HepG2 (cell line): Measurements from ENCODE around the gene NGEF. TPM values are rescaled to one million over a fixed set of nuclear protein-coding genes. Genes with fewer than 3 reads are reported as not detected.

Experiments used
- ELF3 ChIP-seq: IDR thresholded peaks from 2 replicates; pipeline ENCODE4 v1.6.1; 2016; ENCODE audit warnings: missing genetic modification reagents, missing compliant biosample characterization
- ETV6 ChIP-seq: sonication (generic); formaldehyde crosslinking; conservative IDR thresholded peaks from 2 replicates; pipeline ENCODE4 v1.4.0; 2020; ENCODE audit warnings: missing genetic modification reagents
- FOXO1 ChIP-seq: sonication (generic); formaldehyde crosslinking; IDR thresholded peaks from 2 replicates; pipeline ENCODE4 v1.4.0; 2020; ENCODE audit warnings: missing genetic modification reagents
- MYPOP ChIP-seq: sonication (generic); formaldehyde crosslinking; IDR thresholded peaks from 2 replicates; pipeline ENCODE4 v1.8.1; 2023; ENCODE audit warnings: mild to moderate bottlenecking, moderate library complexity, missing genetic modification reagents
- PHF8 ChIP-seq: sonication (generic); formaldehyde crosslinking; IDR thresholded peaks from 2 replicates; pipeline ENCODE4 v1.5.0; 2020; ENCODE audit warnings: missing genetic modification reagents
- PTBP1 ChIP-seq: fragments of 200-400 bp; formaldehyde crosslinking; IDR thresholded peaks from 2 replicates; pipeline ENCODE4 v1.6.1; 2018; ENCODE audit warnings: low read length, low read depth; ENCODE audit not compliant: poor library complexity, severe bottlenecking
- SIN3B ChIP-seq: fragments of 150-350 bp; IDR thresholded peaks from 2 replicates; pipeline ENCODE4 v1.6.1; 2014; ENCODE audit warnings: low read length
- U2AF1 ChIP-seq: fragments of 200-400 bp; formaldehyde crosslinking; optimal IDR thresholded peaks from 2 replicates; pipeline ENCODE3; 2017; ENCODE audit warnings: mild to moderate bottlenecking, low read depth, low read length
- ZBTB38 ChIP-seq: sonication (generic); formaldehyde crosslinking; IDR thresholded peaks from 2 replicates; pipeline ENCODE4 v1.5.1; 2020; ENCODE audit warnings: mild to moderate bottlenecking, missing genetic modification reagents
- ZBTB4 ChIP-seq: sonication (generic); formaldehyde crosslinking; IDR thresholded peaks from 2 replicates; pipeline ENCODE4 v1.4.0; 2020; ENCODE audit warnings: missing genetic modification reagents, mild to moderate bottlenecking, borderline replicate concordance
- ZNF124 ChIP-seq: sonication (generic); formaldehyde crosslinking; IDR thresholded peaks from 2 replicates; pipeline ENCODE4 v1.4.0; 2020; ENCODE audit warnings: missing genetic modification reagents
- ZNF160 ChIP-seq: sonication (generic); formaldehyde crosslinking; IDR thresholded peaks from 2 replicates; pipeline ENCODE4 v1.8.0; 2022; ENCODE audit warnings: mild to moderate bottlenecking, inconsistent platforms, missing genetic modification reagents
- ZNF335 ChIP-seq: sonication (generic); formaldehyde crosslinking; IDR thresholded peaks from 2 replicates; pipeline ENCODE4 v1.4.0; 2020; ENCODE audit warnings: missing genetic modification reagents
- ZNF746 ChIP-seq: sonication (generic); formaldehyde crosslinking; IDR thresholded peaks from 2 replicates; pipeline ENCODE4 v1.8.0; 2022; ENCODE audit warnings: mild to moderate bottlenecking, missing genetic modification reagents
- ZSCAN21 ChIP-seq: sonication (generic); formaldehyde crosslinking; IDR thresholded peaks from 2 replicates; pipeline ENCODE4 v1.8.0; 2022; ENCODE audit warnings: mild to moderate bottlenecking, missing genetic modification reagents, moderate library complexity, borderline replicate concordance
- polyA plus RNA-seq, 8 experiments: library from polyadenylated mRNA; depleted of rRNA in 3 of 8; stranded (reverse) in 7 of 8; unstranded in 1 of 8; fragments of >200 nt; fragmentation: Illumina TruSeq in 4 of 8; extraction: Trizol in 4 of 8; gene quantifications; 2 replicates each; pipeline versions ENCODE4 v1.2.1 to v1.2.3, GENCODE V29; 2011 to 2016; ENCODE audit warnings: low read depth in 4 of 8, missing spikeins in 1 of 8, mixed read lengths in 1 of 8; ENCODE audit not compliant: insufficient read depth in 1 of 8
- total RNA-seq, 5 experiments: library from RNA; depleted of rRNA; stranded (reverse); fragments of >200 nt; fragmentation: Illumina TruSeq; extraction: Trizol; gene quantifications; 2 replicates each; pipeline ENCODE4 v1.2.3, GENCODE V29; 2016; ENCODE audit warnings: low read depth in 1 of 5
- TF ChIP-seq, protein P1 (sequence below): IDR thresholded peaks from 2 replicates; pipeline ENCODE4 v1.6.1; 2016; ENCODE audit warnings: low read depth
- TF ChIP-seq, protein P2 (sequence below): sonication (generic); formaldehyde crosslinking; IDR thresholded peaks from 2 replicates; pipeline ENCODE4 v1.4.0; 2020; ENCODE audit warnings: missing genetic modification reagents, borderline replicate concordance
- TF ChIP-seq, protein P3 (sequence below): sonication (generic); formaldehyde crosslinking; IDR thresholded peaks from 2 replicates; pipeline ENCODE4 v1.4.0; 2020; ENCODE audit warnings: low read depth, mild to moderate bottlenecking, missing genetic modification reagents

The NGEF gene
- total and polyA plus RNA-seq, 2 of the 13 experiments (the other 11 are each of a cell fraction or from before 2014, with no cell fraction given), result 14.4 to 36.9 TPM

DNA sequence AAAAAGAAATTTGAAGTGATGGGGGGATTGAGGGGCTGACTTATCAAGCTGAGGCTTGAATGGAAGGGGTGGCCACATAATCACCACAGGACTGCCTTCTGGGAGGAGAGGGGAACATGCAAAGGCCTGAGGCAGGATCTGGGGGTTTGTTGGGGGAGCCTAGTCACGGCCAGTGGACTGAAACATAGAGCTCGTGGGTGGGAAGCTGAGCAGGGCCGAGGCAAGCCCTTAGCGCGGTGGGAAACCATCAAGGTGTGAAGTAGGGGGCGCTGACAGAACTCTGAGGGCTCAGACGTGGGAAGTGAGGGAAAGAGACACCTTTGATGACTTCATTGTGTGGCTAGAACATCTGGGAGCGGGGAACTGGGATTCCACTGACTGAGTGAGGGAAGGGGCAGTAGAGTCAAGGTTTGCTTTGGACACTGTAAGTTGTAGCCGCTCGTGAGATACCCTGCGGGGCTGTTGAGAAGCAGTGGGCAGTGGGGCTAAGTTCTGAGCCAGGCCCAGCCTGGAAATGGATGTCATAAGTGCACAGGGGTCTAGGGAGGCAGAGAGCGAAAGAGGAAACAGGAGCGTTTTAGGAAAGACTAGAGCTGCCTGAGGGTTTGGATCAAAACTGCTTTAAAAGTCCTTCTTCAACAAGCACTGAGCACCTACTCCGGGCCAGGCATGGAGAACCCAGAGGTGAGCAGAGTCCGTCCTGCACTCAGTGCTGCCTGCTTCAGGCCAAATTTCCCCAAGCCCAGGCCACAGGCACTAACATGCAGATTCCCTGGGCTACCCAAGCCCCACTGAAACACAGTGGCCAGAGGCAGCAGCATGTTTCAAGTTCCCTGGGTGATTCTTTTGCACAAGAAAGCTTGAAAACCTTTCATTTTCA lies 143.7 kb downstream of the NGEF start (continued):
- TF ChIP-seq, protein P1, sequence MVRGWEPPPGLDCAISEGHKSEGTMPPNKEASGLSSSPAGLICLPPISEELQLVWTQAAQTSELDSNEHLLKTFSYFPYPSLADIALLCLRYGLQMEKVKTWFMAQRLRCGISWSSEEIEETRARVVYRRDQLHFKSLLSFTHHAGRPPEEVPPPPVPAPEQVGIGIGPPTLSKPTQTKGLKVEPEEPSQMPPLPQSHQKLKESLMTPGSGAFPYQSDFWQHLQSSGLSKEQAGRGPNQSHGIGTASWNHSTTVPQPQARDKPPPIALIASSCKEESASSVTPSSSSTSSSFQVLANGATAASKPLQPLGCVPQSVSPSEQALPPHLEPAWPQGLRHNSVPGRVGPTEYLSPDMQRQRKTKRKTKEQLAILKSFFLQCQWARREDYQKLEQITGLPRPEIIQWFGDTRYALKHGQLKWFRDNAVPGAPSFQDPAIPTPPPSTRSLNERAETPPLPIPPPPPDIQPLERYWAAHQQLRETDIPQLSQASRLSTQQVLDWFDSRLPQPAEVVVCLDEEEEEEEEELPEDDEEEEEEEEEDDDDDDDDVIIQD (CRISPR knock-in tag), result no peak
- TF ChIP-seq ZNF746 (CRISPR knock-in tag) (0 out of 2 replicates have a peak, but pooled peaks have one; percentile 20), U2AF1 (peak; percentile 40), ZNF160 (CRISPR knock-in tag) (no peak), FOXO1 (CRISPR knock-in tag) (0 out of 2 replicates have a peak, but pooled peaks have one; percentile 4), ETV6 (CRISPR knock-in tag) (peak; percentile 46; the same call in 1 of the 2 replicates), ELF3 (CRISPR knock-in tag) (0 out of 2 replicates have a peak, but pooled peaks have one; percentile 53), ZBTB4 (peak; percentile 74; the same call in 1 of the 2 replicates), ZBTB38 (CRISPR knock-in tag) (peak; percentile 16; the same call in 1 of the 2 replicates), MYPOP (0 out of 2 replicates have a peak, but pooled peaks have one; percentile 8), ZNF335 (no peak), PHF8 (CRISPR knock-in tag) (peak; percentile 22; the same call in 1 of the 2 replicates), ZSCAN21 (CRISPR knock-in tag) (0 out of 2 replicates have a peak, but pooled peaks have one; percentile 39), ZNF124 (CRISPR knock-in tag) (0 out of 2 replicates have a peak, but pooled peaks have one; percentile 28), SIN3B (no peak), PTBP1 (no peak)
- TF ChIP-seq, protein P2, sequence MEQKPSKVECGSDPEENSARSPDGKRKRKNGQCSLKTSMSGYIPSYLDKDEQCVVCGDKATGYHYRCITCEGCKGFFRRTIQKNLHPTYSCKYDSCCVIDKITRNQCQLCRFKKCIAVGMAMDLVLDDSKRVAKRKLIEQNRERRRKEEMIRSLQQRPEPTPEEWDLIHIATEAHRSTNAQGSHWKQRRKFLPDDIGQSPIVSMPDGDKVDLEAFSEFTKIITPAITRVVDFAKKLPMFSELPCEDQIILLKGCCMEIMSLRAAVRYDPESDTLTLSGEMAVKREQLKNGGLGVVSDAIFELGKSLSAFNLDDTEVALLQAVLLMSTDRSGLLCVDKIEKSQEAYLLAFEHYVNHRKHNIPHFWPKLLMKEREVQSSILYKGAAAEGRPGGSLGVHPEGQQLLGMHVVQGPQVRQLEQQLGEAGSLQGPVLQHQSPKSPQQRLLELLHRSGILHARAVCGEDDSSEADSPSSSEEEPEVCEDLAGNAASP (CRISPR knock-in tag), result peak; percentile 5; the same call in 1 of the 2 replicates
- TF ChIP-seq, protein P3, sequence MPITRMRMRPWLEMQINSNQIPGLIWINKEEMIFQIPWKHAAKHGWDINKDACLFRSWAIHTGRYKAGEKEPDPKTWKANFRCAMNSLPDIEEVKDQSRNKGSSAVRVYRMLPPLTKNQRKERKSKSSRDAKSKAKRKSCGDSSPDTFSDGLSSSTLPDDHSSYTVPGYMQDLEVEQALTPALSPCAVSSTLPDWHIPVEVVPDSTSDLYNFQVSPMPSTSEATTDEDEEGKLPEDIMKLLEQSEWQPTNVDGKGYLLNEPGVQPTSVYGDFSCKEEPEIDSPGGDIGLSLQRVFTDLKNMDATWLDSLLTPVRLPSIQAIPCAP, result 0 out of 2 replicates have a peak, but pooled peaks have one; percentile 63
